Ecto neural progenitor cell (in vitro differentiated cells): Measurements from ENCODE around the gene MMP20.

Experiments used
- DNase-seq: peaks from one replicate; pipeline ENCODE4 v3.0.0-alpha.2; 2018; ENCODE audit warnings: low spot score

The MMP20 gene

GRCh38 chr11:102592131-102592530 is 33.0 kb downstream of the MMP20 start:
- DNase-seq: no peak

DNA sequence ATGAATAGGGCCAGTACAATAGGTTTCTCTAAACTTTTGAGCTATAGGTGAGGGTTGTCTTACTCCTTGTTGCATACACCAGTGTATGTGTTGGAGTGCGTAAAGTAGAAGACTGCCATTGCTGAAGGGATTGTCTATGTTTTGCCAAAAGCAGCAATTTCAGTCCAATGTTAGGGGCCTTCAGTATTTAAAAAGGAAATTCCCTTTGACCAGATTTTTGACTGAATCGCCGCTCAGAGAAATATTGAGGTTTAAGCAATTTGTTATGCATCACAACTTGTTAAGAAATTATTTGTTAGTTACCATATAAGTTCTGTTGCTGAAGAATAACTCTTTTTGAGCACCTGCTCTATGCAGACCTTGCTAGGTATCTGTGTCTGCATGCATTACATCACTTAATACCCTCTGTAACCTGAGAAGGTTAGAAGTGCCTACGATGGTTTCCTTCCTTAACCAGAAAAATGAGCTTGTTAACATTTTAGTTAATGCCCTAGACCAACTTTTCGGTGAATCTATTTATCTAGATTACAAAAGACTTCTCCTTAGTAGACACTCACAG is 33.9 kb downstream of the MMP20 start:
- no peak for DNase-seq

DNA sequence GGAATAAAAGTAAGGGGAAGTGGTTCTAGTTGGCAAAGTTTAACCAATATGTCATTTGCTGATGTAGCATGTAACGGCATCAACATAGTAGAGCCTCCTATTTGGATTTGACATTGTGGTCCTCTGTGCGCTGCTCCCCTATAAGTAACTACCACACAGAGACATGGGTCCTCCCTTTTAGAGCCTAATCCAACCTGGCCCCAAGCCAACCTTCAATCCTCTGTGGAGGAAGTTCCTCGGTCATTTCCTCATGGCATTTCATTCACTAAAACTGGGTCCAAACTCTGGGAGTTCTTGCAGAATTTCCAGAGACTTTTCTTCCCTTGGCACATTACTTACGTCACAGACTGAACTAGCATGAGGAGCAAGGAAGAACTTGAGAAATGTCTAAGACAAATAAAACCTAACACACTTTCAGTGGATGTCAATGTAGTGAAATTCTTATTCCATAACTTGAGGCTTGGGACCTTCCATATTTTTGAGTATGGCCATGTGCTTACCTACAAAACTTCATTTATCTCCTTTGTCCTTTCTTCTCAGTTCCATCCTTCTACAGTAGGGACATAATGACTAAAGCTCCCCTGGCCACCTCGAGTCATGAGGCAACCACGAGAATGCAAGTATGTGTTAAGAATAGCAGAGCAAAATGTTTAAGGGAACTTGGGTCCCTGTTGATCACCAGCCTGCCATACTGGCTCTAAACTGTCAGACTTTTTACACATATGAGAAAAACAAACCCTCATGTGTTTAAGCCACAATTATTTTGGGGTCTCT is 34.7 kb downstream of the MMP20 start:
- no peak for DNase-seq

GRCh38 chr11:102589047-102589459 is 36.1 kb downstream of the MMP20 start:
- no peak for DNase-seq

- DNase-seq: no peak
Measured at GRCh38 chr11:102587722-102588121, 37.4 kb downstream of the MMP20 start.

GRCh38 chr11:102583141-102583873 is 41.8 kb downstream of the MMP20 start:
- no peak for DNase-seq

GRCh38 chr11:102582140-102582539 is 43.0 kb downstream of the MMP20 start:
- DNase-seq: no peak

DNA sequence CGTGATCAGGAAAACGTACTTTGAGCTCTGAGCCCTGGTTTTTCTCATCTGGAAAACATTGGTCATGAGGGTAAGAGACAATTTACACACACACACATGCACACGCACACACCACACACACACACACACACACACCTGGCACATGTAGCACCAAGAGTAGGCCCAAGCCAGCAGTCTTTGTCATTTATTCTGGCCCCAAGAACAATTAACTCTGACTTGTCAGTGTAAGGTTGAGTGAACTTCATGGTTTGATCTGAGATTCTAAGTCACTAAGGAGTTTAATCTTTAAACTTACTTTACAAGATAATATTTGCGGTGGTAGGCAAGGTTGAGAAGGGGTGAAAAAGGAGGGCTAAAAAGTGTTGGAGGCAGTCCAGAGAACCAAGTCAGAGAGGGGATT is 44.1 kb downstream of the MMP20 start:
- DNase-seq: no peak

DNA sequence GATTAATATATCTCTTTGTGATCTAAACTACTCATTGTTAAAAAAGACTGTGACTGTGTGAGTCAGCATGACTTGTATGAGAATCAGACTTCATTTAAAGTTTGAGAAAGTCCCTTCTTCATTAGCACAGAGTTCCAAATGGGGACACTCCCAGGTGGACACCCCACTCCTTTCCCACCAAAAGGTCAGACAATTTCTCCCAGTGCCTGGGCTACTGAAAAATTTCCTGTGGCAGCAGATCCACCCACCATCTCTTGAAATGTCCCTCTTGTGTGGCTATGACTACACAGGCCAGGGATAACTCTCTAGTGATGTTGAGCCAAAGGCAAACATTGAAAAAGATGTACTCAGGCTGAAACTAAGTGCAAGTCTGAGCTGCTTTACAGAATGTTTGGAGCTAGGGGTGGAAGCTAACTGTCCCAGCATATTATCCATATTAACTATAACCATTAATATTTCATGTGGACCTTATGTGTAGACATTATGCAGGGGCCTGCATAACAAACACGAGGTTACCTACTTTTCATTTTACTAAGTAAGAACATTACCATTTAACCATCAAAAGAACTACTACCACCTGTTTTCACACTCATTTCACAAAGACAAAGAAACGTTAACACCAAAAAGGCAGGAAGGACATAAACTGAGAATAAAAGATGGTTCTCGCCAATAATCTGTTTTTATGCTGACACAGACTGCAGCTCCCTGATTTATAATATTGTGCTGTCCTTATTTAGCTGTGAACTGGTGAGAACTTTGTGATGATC is 44.8 kb downstream of the MMP20 start:
- DNase-seq: no peak

- DNase-seq: no peak
Measured at GRCh38 chr11:102577723-102578122, 47.4 kb downstream of the MMP20 start.

DNA sequence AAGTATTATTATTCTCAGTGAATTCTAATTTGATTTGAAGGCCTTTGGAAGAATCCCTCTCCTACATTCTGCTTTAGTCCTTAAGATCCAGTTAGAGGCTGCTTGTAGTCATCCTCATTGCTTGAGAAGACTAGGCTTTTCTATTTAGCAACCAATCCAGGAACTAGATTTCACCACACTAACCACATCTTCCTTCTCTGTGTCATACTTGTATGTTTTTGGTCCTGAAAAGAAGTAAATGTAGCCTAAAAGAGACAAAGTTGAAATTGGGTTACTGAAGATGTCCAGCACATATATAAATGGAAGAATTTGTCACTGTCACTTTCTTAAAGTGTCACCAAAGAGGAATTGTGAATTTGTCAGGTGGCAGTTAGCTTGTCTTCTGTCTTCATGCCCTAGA is 48.0 kb downstream of the MMP20 start:
- no peak for DNase-seq

DNA sequence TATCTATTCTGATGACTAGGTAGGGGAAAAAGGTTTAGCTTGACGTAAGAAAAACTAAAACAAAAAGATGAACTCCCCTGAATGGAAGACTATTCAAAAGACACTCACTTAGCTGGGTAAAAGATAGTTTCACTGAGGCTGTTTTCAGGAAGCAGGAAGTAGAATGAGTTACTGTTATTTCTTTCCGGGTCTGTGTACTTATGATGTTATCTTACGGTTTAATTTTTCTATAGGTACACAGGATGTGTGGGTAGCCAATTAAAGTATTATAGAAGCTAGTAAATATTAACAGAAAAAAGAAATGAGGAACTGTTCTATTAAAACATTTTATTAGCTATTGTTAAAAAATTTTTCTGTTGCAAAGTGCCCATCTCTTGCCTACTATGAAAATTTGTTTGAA is 48.8 kb downstream of the MMP20 start:
- no peak for DNase-seq

- no peak for DNase-seq
Measured at GRCh38 chr11:102575012-102575411, 50.1 kb downstream of the MMP20 start.

- DNase-seq: no peak
Measured at GRCh38 chr11:102573851-102574250, 51.3 kb downstream of the MMP20 start.

DNA sequence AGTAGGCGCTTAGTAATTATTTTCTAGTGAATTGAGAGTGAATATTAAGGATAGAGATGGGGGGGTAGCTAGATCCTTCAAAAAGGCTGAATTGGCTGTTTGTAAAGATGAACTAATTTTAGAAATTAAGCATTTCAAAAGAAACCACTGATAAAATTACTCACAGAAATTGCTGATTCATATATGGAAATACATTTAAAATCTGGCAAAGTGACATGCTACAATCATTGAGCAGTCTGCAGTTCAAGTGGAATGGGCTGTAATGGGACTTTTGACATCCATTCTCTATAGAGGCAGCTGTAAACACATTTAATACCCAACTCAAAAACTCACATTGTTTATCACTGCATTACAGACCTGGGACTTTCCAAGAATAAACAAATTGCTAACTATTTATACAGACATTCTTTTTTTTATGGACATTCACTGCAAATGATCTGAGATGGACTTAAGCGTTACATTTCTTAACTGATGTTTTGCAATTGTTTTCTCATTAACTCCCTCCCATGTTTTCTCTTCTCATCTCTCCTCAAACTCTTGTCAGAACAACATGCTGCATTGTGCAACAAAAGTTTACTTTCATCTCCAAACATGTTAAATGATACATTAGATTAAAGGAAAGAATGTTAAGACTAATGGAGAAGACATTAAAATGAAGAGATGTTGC is 52.4 kb downstream of the MMP20 start:
- no peak for DNase-seq

DNA sequence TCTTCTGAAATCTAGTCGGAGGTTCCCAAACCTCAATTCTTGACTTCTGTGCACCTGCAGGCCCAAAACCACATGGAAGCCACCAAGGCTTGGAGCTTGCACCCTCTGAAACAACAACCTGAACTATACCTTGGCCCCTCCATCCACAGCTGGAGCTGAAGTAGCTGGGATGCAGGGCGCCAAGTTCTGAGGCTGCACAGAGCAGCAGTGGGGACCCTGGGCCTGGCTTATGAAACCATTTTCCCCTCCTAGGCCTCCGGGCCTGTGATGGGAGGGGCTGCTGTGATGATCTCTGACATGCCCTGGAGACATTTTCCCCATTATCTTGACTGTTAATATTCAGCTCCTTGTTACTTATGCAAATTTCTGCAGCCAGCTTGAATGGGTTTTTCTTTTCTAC is 56.3 kb downstream of the MMP20 start:
- no peak for DNase-seq

- DNase-seq: no peak
Measured at GRCh38 chr11:102566112-102566511, 59.0 kb downstream of the MMP20 start.

GRCh38 chr11:102564110-102564509 is 61.0 kb downstream of the MMP20 start:
- DNase-seq: no peak

GRCh38 chr11:102561636-102562035 is 63.5 kb downstream of the MMP20 start:
- DNase-seq: no peak

DNA sequence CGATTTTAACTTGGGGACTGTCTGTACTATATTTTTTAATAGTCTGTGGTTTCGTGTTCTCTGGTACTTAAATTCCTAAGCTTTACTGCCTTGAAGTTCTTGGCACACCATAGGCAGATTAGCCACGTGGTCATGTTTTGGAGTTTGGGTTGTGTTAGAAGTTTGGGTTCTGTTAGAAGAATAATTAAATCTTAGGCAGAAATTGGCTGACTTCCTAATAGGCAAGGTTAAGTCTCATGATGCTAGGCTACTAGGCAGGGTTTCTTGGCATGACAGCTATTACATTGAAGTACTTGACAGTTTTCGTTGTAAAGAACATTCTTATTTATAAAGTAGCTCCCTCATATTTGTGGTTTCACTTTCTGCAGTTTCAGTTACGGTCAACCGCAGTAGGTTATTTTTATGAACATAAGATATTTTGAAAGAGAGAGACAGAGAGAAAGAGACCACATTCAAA is 64.5 kb downstream of the MMP20 start:
- no peak for DNase-seq

GRCh38 chr11:102559839-102560238 is 65.3 kb downstream of the MMP20 start:
- no peak for DNase-seq

DNA sequence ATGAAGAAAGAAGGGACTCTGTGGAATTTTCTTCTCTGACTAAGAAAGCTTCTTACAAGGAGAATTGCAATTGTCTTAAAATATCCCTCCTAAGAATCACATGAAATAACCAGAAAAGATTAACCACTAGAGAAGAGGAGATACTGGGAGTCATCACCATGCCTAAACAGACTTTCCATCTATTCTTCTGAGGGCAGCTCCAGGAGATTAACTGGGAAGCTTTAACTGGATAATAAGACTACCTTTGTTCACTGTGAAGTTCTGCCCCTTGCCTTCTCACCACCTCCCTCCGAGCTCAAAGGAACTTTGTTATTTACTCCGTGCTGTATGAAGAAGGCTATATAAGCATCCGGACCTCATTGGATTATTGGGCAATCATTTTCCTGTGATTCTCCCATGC is 70.0 kb downstream of the MMP20 start:
- DNase-seq: no peak
